AG09309 (cell line): ENCODE results near the gene SLC50A1.

ENCODE experiments used
- DNase-seq: peaks from one replicate; pipeline ENCODE4 v3.0.0-alpha.2; 2010; ENCODE audit warnings: low read depth
- H3K4me3 ChIP-seq: 2 replicates; pipeline ENCODE4 v1.5.1; 2011; ENCODE audit warnings: mild to moderate bottlenecking, low read depth, low read length, moderate library complexity; ENCODE audit not compliant: control insufficient read depth
- TF ChIP-seq, protein P1 (sequence below): IDR thresholded peaks from 2 replicates; pipeline ENCODE4 v1.5.1; 2011; ENCODE audit warnings: mild to moderate bottlenecking, low read depth, low read length, inconsistent platforms; ENCODE audit not compliant: insufficient read depth, control insufficient read depth; ENCODE audit errors: missing control alignments

Gene SLC50A1

DNA sequence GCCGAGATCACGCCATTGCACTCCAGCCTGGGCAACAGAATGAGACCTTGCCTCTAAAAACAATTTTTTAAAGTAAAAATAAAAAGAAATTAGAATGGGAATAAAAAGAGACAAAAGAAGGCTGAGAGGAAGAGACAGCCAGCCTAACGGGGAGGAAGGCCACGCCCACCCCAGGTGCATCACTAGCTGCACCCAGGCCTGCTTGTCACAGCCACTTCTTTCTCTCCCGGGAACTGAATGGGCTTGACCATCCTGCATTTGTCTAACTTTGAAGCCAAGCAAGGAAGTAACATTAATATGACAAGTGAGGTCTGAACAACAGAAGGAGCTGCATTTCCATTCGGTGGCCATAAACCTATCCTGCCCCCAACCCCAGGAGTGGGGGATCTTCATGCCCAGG is 28.8 kb upstream of the SLC50A1 start:
- TF ChIP-seq, protein P1, sequence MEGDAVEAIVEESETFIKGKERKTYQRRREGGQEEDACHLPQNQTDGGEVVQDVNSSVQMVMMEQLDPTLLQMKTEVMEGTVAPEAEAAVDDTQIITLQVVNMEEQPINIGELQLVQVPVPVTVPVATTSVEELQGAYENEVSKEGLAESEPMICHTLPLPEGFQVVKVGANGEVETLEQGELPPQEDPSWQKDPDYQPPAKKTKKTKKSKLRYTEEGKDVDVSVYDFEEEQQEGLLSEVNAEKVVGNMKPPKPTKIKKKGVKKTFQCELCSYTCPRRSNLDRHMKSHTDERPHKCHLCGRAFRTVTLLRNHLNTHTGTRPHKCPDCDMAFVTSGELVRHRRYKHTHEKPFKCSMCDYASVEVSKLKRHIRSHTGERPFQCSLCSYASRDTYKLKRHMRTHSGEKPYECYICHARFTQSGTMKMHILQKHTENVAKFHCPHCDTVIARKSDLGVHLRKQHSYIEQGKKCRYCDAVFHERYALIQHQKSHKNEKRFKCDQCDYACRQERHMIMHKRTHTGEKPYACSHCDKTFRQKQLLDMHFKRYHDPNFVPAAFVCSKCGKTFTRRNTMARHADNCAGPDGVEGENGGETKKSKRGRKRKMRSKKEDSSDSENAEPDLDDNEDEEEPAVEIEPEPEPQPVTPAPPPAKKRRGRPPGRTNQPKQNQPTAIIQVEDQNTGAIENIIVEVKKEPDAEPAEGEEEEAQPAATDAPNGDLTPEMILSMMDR, result no peak
- DNase-seq, result no peak
- no peak overlapping the region for H3K4me3 ChIP-seq

DNA sequence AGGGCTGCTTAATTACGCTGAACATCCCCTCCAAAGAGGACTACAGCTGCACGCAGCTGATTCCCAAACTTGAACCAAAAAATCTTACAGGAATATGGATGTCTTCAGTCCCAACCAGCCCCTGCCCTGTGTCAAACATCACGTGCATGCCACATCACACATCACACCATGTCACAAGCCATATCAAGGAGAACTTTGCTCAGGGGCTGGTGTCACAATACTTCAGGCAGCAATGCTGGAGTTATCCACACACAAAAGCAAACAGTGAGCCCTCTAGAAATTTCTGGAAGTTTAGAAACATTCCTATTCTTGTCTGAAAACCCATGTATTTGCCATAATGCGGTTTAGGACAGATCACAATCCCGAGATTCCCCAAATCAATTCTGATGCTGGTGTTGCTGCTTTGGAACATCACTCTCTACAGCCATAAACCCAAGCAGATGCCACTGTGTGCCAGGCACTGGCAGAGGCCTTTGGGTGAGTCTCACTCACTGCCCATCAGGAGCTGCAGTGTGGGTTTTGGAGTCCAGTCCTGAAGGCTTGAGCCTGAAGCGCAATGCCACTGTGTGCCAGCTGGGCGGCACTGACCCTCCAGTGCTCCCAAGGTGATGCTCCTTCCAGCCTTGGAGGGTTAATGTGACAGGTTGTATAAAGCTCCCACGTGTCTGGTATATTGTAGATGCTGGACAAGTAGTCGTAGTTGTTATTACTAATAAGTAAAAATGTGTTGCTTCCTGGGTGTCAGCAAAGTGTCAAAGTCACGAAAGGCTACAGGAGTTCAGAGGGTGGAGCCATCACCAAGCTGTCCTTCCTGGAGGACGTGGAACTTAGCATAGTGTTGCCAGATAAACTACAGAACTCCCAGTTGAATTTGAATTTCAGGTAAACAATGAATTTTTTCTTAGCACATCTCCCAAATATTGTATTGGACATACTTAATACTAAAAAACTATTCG is 28.1 kb upstream of the SLC50A1 start:
- TF ChIP-seq, protein P1, result no peak
- no peak overlapping the region for H3K4me3 ChIP-seq

DNA sequence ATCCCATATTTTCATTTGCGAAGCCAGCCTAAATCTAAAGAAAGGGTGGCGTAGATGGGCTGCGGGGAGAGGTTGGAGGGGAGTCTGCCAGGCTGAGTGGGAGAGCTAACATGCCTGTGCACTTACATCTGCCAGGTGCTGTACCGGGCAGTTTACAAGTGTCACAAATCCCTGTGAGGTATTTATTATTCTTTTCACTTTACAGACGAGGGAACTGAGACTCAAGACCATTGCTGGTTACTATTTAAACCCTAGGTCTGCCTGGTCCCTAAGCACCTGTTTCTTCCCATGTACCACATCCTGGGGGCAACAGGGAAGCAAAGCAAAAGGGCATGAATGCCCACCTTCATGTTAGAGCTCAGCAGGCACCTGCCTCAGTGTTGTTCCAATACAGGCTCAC is 27.4 kb upstream of the SLC50A1 start:
- no peak for DNase-seq
- H3K4me3 ChIP-seq, result no peak overlapping the region
- TF ChIP-seq, protein P1, result no peak

More for the DNA sequence above, 28.1 kb upstream of the SLC50A1 start:
- no peak for DNase-seq

DNA sequence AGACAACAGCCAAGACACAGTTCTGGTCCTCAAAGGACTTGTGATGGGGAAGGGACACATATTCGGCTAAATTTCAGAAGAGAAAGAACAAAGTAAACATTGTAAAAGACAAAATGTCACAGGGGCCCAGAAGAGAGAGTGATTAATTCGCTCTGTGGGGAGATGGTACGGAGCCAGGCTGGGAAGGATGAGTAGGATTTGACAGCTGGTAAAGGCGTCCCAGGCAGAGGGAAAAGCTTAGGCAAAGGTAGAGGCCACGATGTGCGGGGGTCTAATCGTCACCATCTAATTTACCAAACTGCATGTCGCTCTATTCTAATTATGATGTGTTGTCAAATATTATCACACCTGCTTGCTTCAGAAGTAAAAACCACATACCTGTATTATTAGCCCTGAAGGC is 25.3 kb upstream of the SLC50A1 start:
- DNase-seq, result no peak
- H3K4me3 ChIP-seq, result no peak overlapping the region
- TF ChIP-seq, protein P1, result no peak

DNA sequence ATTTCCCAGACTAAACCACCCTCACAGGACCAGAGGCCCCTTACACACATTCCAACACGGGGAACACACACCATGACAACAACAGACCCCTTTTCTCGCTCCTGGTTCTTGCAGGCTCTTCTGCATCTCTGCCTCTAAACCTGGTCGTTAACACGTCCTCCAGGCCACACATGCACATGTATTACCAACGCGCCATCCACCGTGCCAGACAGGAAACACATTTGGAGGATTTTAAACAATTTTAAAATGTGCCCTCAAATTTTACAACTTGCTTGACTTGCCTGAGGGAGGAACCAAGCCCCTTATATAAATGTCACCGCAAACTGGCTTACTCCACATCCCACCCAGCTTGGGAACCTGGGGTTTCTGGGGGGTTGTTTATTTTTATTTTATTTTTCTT is 24.8 kb upstream of the SLC50A1 start:
- no peak overlapping the region for H3K4me3 ChIP-seq
- TF ChIP-seq, protein P1, result no peak
- no peak for DNase-seq

DNA sequence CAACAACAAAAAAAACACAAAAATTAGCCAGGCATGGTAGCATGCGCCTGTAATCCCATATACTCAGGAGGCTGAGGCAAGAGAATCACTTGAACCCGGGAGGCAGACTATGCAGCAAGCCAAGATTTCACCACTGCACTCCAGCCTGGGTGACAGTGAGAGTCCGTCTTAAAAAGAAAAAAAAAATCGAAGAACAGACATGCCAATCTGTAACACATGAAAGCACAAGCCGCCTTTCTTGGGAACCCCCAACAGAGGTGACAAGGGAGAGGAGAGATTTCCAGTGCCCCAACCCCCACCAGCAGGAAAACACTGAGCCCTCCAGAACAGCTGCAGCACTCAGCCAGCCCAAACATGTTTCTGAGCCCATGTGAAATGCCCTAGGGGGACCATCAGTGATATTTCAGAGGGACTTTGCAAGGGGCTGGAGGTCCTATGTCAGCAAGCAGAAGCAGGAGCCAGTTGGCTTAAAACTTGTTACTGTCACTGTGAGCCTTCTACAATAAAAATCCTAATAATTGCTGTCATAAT is 22.1 kb upstream of the SLC50A1 start:
- TF ChIP-seq, protein P1, result no peak
- no peak overlapping the region for H3K4me3 ChIP-seq
- no peak for DNase-seq
